WTC11 (cell line): ENCODE measurements around the gene EHBP1. TPM values are rescaled to one million over a fixed set of nuclear protein-coding genes. Genes with fewer than 3 reads are reported as not detected.

Experiments used
- ATAC-seq: fragments of 200-7000 bp; cut with Tn5 transposase; 2 replicates; pipeline ENCODE4 v1.10.0; 2021; ENCODE audit warnings: mild to moderate bottlenecking, moderate library complexity
- CTCF ChIA-PET: fragments of 300-600 bp; sonication (Branson Sonifier 250); formaldehyde crosslinking; loops from one replicate; lab custom pipeline; 2021; ENCODE audit warnings: antibody characterized with exemption; lab: Charles Lee
- POLR2A ChIA-PET: fragments of 350-600 bp; sonication (Branson Sonifier 250); formaldehyde crosslinking; loops from one replicate; lab custom pipeline; 2021; ENCODE audit warnings: antibody characterized with exemption; lab: Charles Lee
- DNase-seq: peaks from one replicate; pipeline ENCODE4 v3.0.0; 2021; ENCODE audit warnings: low spot score
- H3K27ac Mint-ChIP-seq: 2 replicates; pipeline ENCODE4 v1.8.0; 2021; ENCODE audit warnings: mixed read lengths
- H3K27me3 Mint-ChIP-seq: 2 replicates; pipeline ENCODE4 v1.8.0; 2021; ENCODE audit warnings: low read depth, mild to moderate bottlenecking, moderate library complexity, mixed read lengths
- H3K36me3 Mint-ChIP-seq: 2 replicates; pipeline ENCODE4 v1.8.0; 2021; ENCODE audit warnings: mixed read lengths
- H3K4me1 Mint-ChIP-seq: 2 replicates; pipeline ENCODE4 v1.8.0; 2022; ENCODE audit warnings: mixed read lengths
- H3K4me3 Mint-ChIP-seq: 2 replicates; pipeline ENCODE4 v1.8.0; 2021; ENCODE audit warnings: mild to moderate bottlenecking, moderate library complexity, mixed read lengths
- H3K9me3 Mint-ChIP-seq: 2 replicates; pipeline ENCODE4 v1.8.0; 2021; ENCODE audit warnings: mixed read lengths
- ATF6 ChIP-seq: sonication (generic); formaldehyde crosslinking; IDR thresholded peaks from 2 replicates; pipeline ENCODE4 v1.8.1; 2023; ENCODE audit warnings: mild to moderate bottlenecking, missing genetic modification reagents
- FOXK1 ChIP-seq: sonication (generic); formaldehyde crosslinking; IDR thresholded peaks from 2 replicates; pipeline ENCODE4 v1.8.0; 2022; ENCODE audit warnings: mild to moderate bottlenecking, moderate library complexity, missing genetic modification reagents
- HMGXB4 ChIP-seq: sonication (generic); formaldehyde crosslinking; IDR thresholded peaks from 2 replicates; pipeline ENCODE4 v1.8.1; 2023; ENCODE audit warnings: mild to moderate bottlenecking, moderate library complexity, missing genetic modification reagents
- KAT7 ChIP-seq: sonication (generic); formaldehyde crosslinking; IDR thresholded peaks from 2 replicates; pipeline ENCODE4 v1.8.1; 2023; ENCODE audit warnings: missing genetic modification reagents, mild to moderate bottlenecking, borderline replicate concordance
- NFATC4 ChIP-seq: fragments of 250-450 bp; sonication (Bioruptor Pico); IDR thresholded peaks from 2 replicates; pipeline ENCODE4 v1.9.0; 2021; ENCODE audit warnings: mild to moderate bottlenecking
- TEAD1 ChIP-seq: sonication (generic); formaldehyde crosslinking; IDR thresholded peaks from 2 replicates; pipeline ENCODE4 v1.8.0; 2022; ENCODE audit warnings: mild to moderate bottlenecking, missing genetic modification reagents
- TEAD4 ChIP-seq: sonication (generic); formaldehyde crosslinking; IDR thresholded peaks from 2 replicates; pipeline ENCODE4 v1.8.0; 2022; ENCODE audit warnings: mild to moderate bottlenecking, missing genetic modification reagents
- ZNF138 ChIP-seq: sonication (generic); formaldehyde crosslinking; conservative IDR thresholded peaks from 2 replicates; pipeline ENCODE4 v1.8.1; 2022; ENCODE audit warnings: mild to moderate bottlenecking, moderate library complexity, missing genetic modification reagents
- ZNF423 ChIP-seq: fragments of 250-450 bp; sonication (Bioruptor Pico); IDR thresholded peaks from 2 replicates; pipeline ENCODE4 v2.1.2; 2022; ENCODE audit warnings: mild to moderate bottlenecking, moderate library complexity
- ZNF425 ChIP-seq: fragments of 250-450 bp; sonication (Bioruptor Pico); conservative IDR thresholded peaks from 2 replicates; pipeline ENCODE4 v1.9.0; 2021; ENCODE audit warnings: mild to moderate bottlenecking
- ZNF671 ChIP-seq: fragments of 250-450 bp; sonication (Bioruptor Pico); IDR thresholded peaks from 2 replicates; pipeline ENCODE4 v1.8.0; 2021; ENCODE audit warnings: mild to moderate bottlenecking
- total RNA-seq: library from RNA; stranded (reverse); gene quantifications from 3 replicates; pipeline ENCODE4 v1.2.3, GENCODE V29; 2021
- TF ChIP-seq, protein P1 (sequence below): sonication (generic); formaldehyde crosslinking; IDR thresholded peaks from 2 replicates; pipeline ENCODE4 v1.8.0; 2022; ENCODE audit warnings: missing genetic modification reagents
- TF ChIP-seq, protein P2 (sequence below): fragments of 200-600 bp; IDR thresholded peaks from 2 replicates; pipeline ENCODE4 v1.8.0; 2022; ENCODE audit warnings: antibody characterized with exemption
- TF ChIP-seq, protein P3 (sequence below): sonication (generic); formaldehyde crosslinking; IDR thresholded peaks from 2 replicates; pipeline ENCODE4 v1.8.0; 2023; ENCODE audit warnings: missing genetic modification reagents, mild to moderate bottlenecking, borderline replicate concordance

Gene EHBP1
- total RNA-seq, 1 experiment from 2014 or later = 36.4 TPM

GRCh38 chr2:62958206-62958605 is 252.7 kb downstream of the EHBP1 start (continued):
- no peak for TF ChIP-seq ATF6
- TF ChIP-seq, protein P1, sequence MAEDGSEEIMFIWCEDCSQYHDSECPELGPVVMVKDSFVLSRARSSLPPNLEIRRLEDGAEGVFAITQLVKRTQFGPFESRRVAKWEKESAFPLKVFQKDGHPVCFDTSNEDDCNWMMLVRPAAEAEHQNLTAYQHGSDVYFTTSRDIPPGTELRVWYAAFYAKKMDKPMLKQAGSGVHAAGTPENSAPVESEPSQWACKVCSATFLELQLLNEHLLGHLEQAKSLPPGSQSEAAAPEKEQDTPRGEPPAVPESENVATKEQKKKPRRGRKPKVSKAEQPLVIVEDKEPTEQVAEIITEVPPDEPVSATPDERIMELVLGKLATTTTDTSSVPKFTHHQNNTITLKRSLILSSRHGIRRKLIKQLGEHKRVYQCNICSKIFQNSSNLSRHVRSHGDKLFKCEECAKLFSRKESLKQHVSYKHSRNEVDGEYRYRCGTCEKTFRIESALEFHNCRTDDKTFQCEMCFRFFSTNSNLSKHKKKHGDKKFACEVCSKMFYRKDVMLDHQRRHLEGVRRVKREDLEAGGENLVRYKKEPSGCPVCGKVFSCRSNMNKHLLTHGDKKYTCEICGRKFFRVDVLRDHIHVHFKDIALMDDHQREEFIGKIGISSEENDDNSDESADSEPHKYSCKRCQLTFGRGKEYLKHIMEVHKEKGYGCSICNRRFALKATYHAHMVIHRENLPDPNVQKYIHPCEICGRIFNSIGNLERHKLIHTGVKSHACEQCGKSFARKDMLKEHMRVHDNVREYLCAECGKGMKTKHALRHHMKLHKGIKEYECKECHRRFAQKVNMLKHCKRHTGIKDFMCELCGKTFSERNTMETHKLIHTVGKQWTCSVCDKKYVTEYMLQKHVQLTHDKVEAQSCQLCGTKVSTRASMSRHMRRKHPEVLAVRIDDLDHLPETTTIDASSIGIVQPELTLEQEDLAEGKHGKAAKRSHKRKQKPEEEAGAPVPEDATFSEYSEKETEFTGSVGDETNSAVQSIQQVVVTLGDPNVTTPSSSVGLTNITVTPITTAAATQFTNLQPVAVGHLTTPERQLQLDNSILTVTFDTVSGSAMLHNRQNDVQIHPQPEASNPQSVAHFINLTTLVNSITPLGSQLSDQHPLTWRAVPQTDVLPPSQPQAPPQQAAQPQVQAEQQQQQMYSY (CRISPR knock-in tag) = no peak
- TF ChIP-seq ZNF425 (CRISPR knock-in tag) = no peak

GRCh38 chr2:62964050-62964449 is 258.5 kb downstream of the EHBP1 start:
- TF ChIP-seq ZNF671 (no peak), TEAD1 (no peak), NFATC4 (no peak), ZNF138 (no peak), KAT7 (CRISPR knock-in tag) (no peak), FOXK1 (CRISPR knock-in tag) (no peak), ZNF423 (CRISPR knock-in tag) (no peak), TEAD4 (CRISPR knock-in tag) (no peak), HMGXB4 (CRISPR knock-in tag) (no peak)
- TF ChIP-seq, protein P2, sequence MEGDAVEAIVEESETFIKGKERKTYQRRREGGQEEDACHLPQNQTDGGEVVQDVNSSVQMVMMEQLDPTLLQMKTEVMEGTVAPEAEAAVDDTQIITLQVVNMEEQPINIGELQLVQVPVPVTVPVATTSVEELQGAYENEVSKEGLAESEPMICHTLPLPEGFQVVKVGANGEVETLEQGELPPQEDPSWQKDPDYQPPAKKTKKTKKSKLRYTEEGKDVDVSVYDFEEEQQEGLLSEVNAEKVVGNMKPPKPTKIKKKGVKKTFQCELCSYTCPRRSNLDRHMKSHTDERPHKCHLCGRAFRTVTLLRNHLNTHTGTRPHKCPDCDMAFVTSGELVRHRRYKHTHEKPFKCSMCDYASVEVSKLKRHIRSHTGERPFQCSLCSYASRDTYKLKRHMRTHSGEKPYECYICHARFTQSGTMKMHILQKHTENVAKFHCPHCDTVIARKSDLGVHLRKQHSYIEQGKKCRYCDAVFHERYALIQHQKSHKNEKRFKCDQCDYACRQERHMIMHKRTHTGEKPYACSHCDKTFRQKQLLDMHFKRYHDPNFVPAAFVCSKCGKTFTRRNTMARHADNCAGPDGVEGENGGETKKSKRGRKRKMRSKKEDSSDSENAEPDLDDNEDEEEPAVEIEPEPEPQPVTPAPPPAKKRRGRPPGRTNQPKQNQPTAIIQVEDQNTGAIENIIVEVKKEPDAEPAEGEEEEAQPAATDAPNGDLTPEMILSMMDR = no peak
- TF ChIP-seq, protein P3, sequence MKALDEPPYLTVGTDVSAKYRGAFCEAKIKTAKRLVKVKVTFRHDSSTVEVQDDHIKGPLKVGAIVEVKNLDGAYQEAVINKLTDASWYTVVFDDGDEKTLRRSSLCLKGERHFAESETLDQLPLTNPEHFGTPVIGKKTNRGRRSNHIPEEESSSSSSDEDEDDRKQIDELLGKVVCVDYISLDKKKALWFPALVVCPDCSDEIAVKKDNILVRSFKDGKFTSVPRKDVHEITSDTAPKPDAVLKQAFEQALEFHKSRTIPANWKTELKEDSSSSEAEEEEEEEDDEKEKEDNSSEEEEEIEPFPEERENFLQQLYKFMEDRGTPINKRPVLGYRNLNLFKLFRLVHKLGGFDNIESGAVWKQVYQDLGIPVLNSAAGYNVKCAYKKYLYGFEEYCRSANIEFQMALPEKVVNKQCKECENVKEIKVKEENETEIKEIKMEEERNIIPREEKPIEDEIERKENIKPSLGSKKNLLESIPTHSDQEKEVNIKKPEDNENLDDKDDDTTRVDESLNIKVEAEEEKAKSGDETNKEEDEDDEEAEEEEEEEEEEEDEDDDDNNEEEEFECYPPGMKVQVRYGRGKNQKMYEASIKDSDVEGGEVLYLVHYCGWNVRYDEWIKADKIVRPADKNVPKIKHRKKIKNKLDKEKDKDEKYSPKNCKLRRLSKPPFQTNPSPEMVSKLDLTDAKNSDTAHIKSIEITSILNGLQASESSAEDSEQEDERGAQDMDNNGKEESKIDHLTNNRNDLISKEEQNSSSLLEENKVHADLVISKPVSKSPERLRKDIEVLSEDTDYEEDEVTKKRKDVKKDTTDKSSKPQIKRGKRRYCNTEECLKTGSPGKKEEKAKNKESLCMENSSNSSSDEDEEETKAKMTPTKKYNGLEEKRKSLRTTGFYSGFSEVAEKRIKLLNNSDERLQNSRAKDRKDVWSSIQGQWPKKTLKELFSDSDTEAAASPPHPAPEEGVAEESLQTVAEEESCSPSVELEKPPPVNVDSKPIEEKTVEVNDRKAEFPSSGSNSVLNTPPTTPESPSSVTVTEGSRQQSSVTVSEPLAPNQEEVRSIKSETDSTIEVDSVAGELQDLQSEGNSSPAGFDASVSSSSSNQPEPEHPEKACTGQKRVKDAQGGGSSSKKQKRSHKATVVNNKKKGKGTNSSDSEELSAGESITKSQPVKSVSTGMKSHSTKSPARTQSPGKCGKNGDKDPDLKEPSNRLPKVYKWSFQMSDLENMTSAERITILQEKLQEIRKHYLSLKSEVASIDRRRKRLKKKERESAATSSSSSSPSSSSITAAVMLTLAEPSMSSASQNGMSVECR (CRISPR knock-in tag) = no peak
- CTCF ChIA-PET = interaction anchor here (1.6 kb wide), 1 partner anchor 48 kb away, joined by 3 read pairs; no protein-coding TSS in a partner anchor
- Mint-ChIP-seq H3K36me3 (no peaks in the 10 kb centered on the region), H3K27ac (no peak overlapping the region), H3K4me3 (no peak overlapping the region), H3K27me3 (no peaks in the 10 kb centered on the region), H3K9me3 (no peaks in the 10 kb centered on the region), H3K4me1 (0 out of 2 replicates have a peak, but pooled peaks cover 4% of the 10 kb centered on the region)
- POLR2A ChIA-PET = no interaction called here
- no peak for ATAC-seq
- no peak for DNase-seq
